Measurements from ENCODE around the gene NFYB. TPM values are rescaled to one million over a fixed set of nuclear protein-coding genes. Genes with fewer than 3 reads are reported as not detected.

Gene NFYB
- total and polyA plus RNA-seq, 11 donors: 20.3 to 58.7 (median 23.8) TPM

DNA sequence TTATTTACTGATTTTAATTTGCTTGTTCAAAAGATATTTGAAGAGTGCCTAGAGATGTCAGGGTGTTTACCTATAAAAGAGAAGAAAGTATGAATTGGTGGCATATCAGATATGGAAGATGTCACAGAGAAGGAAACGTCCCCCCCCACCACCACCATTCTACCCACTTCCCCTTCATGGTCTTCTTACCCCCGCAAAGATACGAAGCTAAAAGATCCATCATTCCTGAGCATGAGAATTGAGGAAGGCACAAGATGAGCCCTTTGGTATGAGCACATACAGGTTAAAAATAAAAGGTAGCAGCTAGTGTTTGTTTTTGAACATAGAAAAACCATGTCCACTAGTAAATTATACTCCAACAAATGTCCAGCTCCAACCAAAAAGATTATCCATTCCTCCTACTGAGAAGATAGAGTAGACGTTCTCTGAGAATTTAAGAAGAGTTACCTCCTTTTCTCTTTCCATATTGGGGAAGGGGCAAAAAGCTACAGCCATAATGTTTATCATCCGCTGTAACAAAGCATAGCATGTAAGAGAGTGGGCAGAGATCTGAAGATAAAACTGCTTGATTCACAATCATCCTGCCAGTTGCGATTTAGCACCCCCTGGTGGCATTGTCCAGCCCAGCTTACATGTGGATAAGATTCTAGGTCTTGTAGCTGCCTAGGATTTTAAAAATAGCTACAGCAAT is 29.1 kb downstream of the NFYB start:
- ATAC-seq (peak; percentile 32 to 89 (median 76)), DNase-seq (peak; percentile 63 to 76 (median 73))
- peaks cover 0 to 19% (median 8%) of the 10 kb centered on the region in 12 donors for H3K4me1 ChIP-seq
- intact Hi-C loops (cut with DNase I): loop anchor here in 8 of 10 donors (2.0 to 10.0 kb wide), 11 partner anchors 42 to 234 kb away; partner anchors contain the start of genes HCFC2 (in 1 of the 8) and TDG (in 1 of the 8)
- no peaks in the 10 kb centered on the region for H3K9me3 ChIP-seq
- H3K27me3 ChIP-seq: no peaks in the 10 kb centered on the region
- H3K4me3 ChIP-seq: no peak overlapping the region
- TF ChIP-seq, protein P1, sequence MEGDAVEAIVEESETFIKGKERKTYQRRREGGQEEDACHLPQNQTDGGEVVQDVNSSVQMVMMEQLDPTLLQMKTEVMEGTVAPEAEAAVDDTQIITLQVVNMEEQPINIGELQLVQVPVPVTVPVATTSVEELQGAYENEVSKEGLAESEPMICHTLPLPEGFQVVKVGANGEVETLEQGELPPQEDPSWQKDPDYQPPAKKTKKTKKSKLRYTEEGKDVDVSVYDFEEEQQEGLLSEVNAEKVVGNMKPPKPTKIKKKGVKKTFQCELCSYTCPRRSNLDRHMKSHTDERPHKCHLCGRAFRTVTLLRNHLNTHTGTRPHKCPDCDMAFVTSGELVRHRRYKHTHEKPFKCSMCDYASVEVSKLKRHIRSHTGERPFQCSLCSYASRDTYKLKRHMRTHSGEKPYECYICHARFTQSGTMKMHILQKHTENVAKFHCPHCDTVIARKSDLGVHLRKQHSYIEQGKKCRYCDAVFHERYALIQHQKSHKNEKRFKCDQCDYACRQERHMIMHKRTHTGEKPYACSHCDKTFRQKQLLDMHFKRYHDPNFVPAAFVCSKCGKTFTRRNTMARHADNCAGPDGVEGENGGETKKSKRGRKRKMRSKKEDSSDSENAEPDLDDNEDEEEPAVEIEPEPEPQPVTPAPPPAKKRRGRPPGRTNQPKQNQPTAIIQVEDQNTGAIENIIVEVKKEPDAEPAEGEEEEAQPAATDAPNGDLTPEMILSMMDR (IDR thresholded peaks at IDR 0.05): peak; percentile 73 to 91 (median 86)
- no peak for TF ChIP-seq POLR2A (IDR thresholded peaks at IDR 0.05)
- 50 to 54% (median 53%) methylated on average over 6 of the region's 6 CpGs for WGBS, 4 donors
- peaks cover 0 to 47% (median 18%) of the 10 kb centered on the region in 9 donors for H3K36me3 ChIP-seq
- H3K27ac ChIP-seq: no peak overlapping the region

DNA sequence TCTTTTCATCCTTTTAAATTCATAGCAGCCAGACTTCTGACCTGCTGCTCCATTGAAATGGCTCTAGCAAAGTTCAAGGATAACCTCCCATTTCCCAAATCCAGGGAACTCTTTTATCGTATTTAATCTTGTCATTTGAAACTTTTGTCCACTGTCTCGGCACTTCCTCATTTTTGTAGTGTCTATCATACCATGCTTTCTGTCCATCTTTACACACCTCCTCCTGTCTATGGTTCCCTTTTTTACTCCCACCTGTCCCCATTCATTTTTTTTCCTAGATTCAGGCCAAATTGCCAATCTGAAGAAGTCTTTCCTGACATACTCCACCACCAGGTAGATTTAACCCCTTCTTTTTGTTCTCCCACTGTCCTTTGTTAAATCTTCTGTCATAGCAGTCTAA is 31.0 kb downstream of the NFYB start:
- DNase-seq (no peak), ATAC-seq (no peak)
- intact Hi-C loops (cut with DNase I): loop anchor here in 8 of 10 donors (2.0 to 10.0 kb wide), 9 partner anchors 40 to 232 kb away; partner anchors contain the start of genes HCFC2 (in 1 of the 8) and TDG (in 1 of the 8)
- H3K27ac ChIP-seq: no peak overlapping the region
- peaks cover 0 to 66% (median 31%) of the 10 kb centered on the region in 9 donors for H3K36me3 ChIP-seq
- no peaks in the 10 kb centered on the region for H3K9me3 ChIP-seq
- WGBS, 4 donors: 87 to 94% (median 88%) methylated on average over 2 of the region's 2 CpGs
- H3K4me1 ChIP-seq: peaks cover 0 to 22% (median 8%) of the 10 kb centered on the region in 12 donors
- TF ChIP-seq, protein P1 (IDR thresholded peaks at IDR 0.05): no peak
- no peak for TF ChIP-seq POLR2A (IDR thresholded peaks at IDR 0.05)
- H3K4me3 ChIP-seq: no peak overlapping the region
- no peaks in the 10 kb centered on the region for H3K27me3 ChIP-seq

GRCh38 chr12:104105461-104105860 is 32.5 kb downstream of the NFYB start:
- H3K4me1 ChIP-seq: peaks cover 0 to 22% (median 8%) of the 10 kb centered on the region in 12 donors
- DNase-seq (no peak), ATAC-seq (no peak)
- no peak overlapping the region for H3K27ac ChIP-seq
- no peaks in the 10 kb centered on the region for H3K9me3 ChIP-seq
- no peak overlapping the region for H3K4me3 ChIP-seq
- TF ChIP-seq POLR2A (IDR thresholded peaks at IDR 0.05): no peak
- TF ChIP-seq, protein P1 (IDR thresholded peaks at IDR 0.05): no peak
- H3K36me3 ChIP-seq: peaks cover 0 to 72% (median 37%) of the 10 kb centered on the region in 9 donors
- intact Hi-C loops (cut with DNase I): loop anchor here in 8 of 10 donors (5.0 to 10.0 kb wide), 8 partner anchors 38 to 231 kb away; partner anchors contain the start of genes HCFC2 (in 1 of the 8) and TDG (in 1 of the 8)
- H3K27me3 ChIP-seq: no peaks in the 10 kb centered on the region

DNA sequence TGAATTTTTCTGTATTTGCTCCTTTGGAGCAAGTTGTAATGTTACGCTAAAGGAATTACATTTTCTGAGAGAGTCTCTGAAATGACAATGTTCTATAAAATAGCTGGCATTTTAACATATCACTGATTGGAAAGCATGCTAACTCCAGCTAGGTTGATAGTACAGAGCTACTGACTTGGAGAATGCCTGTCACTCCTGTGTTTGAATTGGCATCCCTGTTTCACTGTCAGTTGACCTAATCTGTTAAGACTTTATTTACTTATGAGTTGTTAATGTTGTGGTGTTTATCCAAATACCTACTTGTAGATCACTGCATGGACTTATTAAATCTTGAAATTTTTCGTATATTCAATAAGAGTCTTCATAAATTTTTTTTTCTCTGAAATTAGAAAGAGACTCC is 40.1 kb downstream of the NFYB start:
- H3K27me3 ChIP-seq: no peaks in the 10 kb centered on the region
- H3K27ac ChIP-seq: no peak overlapping the region
- no peaks in the 10 kb centered on the region for H3K9me3 ChIP-seq
- no peaks in the 10 kb centered on the region for H3K4me1 ChIP-seq
- TF ChIP-seq, protein P1 (IDR thresholded peaks at IDR 0.05): no peak
- no peak overlapping the region for H3K4me3 ChIP-seq
- WGBS, 4 donors: 96 to 98% (median 96%) methylated on average over 2 of the region's 2 CpGs
- intact Hi-C loops (cut with DNase I): loop anchor here in 3 of 10 donors (10.0 kb wide), 3 partner anchors 113 to 153 kb away; a partner anchor contains a TSS
- DNase-seq (no peak), ATAC-seq (no peak)
- peaks cover 0 to 100% (median 98%) of the 10 kb centered on the region in 9 donors for H3K36me3 ChIP-seq
